Germinal center (tissue), 1 donor: ENCODE measurements around the gene PLEKHA6.

Experiments
- DNase-seq: peaks from one replicate; pipeline ENCODE4 v3.0.0; 2012; ENCODE audit warnings: mixed read lengths, low spot score

Gene PLEKHA6

GRCh38 chr1:204283711-204284651 is 75.7 kb downstream of the PLEKHA6 start:
- no peak for DNase-seq

DNA sequence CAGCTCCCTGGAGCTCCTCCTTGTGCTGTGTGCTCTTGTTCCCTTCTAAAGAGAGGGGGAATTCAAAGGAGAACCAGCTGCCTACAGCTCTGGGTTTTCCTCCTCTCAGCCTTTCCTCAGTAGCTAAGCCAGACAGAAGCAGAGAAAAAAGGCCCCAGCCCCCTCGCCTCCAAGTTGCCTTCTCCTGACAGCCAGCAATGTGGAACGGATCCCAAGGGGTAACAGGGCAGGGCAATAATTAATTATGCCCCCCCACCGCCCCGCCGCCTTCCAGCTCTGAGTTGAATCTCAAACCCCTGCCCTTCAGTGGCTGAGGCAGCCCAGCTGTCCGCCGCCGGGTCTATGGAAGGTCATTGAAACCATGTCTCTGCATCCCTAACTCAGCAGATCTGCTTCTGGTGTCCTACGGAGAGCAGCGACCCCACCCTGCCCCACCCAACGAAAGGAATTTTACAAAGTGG is 76.9 kb downstream of the PLEKHA6 start:
- DNase-seq, result no peak

- no peak for DNase-seq
Measured at GRCh38 chr1:204280099-204280961, 79.4 kb downstream of the PLEKHA6 start.

- no peak for DNase-seq
Measured at GRCh38 chr1:204278958-204279357, 80.8 kb downstream of the PLEKHA6 start.

DNA sequence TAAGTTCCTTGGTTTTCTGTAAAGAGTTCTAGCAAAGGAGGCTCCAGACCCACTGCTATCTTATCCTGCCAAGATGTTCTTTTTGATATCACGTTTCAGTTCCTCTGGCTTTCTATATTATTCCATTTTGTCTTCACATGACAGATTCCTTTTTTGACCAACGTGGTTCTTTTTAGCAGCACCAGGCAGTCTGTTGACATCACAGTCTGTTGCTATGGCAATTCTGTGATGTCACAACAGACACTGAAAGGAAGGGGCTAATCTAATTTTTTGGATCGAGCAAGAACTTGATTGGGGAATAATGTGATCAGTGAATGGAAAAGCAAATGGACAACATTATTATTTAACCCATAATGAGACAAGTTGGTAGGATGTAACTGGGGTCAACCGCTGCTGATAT is 81.5 kb downstream of the PLEKHA6 start:
- DNase-seq, result no peak

- no peak for DNase-seq
Measured at GRCh38 chr1:204277563-204278219, 82.0 kb downstream of the PLEKHA6 start.

DNA sequence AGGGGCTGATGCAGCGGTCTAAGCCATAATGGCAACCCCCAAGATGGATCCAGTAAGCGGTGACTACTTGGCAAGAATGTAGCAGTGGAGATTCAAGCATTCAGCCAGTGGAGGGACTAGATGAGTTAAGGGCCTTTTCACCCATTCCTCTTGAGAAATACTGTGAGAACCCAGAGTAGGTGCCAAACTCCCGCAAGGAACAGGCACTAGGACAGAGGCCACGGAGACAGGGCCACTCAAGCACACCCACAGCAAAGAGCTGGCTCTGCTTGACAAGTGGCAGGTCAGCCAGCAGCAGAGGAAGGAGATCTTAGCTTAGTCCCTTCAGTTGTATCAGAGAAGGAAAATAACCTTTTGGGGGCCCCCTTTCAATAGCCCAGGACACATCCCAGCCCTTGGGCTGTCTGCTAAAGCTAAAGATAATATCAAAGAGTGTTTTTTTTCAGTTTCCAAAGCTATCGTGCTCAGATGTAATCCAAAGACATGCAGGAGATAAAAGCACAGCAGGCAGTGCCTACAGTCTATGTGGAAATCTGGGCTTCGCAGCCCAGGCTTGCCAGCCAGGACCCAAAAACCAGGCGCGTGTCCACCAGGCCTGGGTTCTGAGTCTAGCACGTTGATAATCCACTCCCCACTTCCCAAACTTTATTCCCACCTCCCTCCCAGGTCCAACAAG is 83.9 kb downstream of the PLEKHA6 start:
- DNase-seq, result no peak

DNA sequence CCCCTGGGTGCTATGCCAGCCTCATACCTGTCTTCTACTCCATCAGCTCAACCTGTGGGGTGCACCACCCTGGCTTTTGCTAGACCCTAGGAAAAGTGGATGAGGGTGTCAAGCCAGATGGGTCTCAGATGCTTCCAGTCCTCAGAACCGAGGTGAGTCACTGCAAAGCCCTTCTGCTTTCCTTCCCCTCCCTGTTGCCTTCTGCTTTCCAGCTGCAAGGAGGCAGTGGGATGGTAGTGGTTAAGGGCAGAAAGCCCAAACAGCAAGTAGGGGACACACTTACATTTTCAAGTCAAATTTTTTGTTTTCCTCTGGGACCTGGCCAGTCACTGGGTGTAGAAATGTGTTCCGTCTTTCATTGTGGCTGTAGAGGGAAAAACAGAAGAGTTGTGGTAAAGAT is 85.3 kb downstream of the PLEKHA6 start:
- DNase-seq, result no peak

GRCh38 chr1:204272505-204272904 is 87.2 kb downstream of the PLEKHA6 start:
- no peak for DNase-seq

DNA sequence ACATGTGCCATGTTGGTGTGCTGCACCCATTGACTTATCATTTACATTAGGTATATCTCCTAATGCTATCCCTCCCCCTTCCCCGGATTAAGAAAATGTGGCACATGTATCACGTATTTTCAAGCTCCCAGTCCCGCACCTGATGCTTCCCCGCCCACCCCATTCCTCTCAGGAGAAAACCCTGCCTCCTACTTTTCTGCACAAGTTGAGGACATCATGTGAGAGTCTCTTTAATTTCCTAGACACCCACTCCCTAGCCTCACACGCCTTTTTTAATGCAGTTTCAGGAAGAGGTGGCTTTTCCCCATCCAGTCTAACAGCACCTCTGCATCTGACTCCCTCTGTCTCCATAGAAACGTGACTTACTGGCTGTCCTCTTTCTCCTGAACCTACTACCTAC is 87.8 kb downstream of the PLEKHA6 start:
- DNase-seq, result no peak

DNA sequence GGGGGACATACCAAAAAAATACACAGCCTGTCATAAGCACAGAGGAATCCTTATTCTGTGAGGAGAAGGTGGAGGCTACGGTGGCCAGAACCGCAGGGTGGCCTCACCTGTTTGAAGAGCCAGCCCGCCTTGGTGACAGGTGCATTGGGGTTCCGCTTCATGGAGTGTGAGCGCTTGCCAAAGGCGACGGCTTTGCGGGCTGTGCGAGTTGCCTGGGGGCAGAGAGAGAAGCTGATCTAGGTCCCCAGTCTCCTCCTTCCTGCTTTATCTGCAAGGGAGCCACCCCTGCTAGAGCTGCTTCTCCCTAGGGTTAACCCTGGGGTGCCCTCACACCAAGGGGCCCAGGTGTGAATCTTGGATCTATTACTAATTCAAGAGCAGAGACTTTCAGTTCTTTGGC is 91.6 kb downstream of the PLEKHA6 start:
- no peak for DNase-seq

GRCh38 chr1:204267191-204267601 is 92.5 kb downstream of the PLEKHA6 start:
- no peak for DNase-seq

DNA sequence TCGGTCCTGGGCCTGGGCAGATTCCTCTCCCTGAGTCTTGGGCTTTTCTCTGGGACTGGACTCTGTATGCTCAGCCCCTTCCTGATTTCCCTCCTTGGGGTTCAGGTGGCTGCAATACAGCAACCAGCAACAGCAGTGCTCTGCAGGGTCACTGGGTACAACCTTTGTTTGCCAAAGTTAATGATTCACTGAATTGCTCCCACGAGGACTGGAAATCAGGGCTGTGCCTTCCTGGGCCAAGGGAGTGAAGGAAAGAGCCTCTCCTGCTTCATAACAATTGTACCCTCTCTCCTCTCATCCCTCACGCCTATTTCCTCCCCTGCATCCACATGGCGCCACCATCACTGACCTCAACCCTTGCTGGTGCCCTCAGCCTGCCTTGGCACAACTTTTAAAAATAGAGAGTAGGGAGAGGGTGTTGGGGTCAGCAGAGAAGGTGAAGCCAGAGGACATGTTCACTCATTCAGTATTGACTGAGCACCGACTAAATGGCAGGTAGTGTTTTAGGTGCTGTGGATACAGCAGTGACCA is 93.2 kb downstream of the PLEKHA6 start:
- no peak for DNase-seq

GRCh38 chr1:204265665-204266064 is 94.1 kb downstream of the PLEKHA6 start:
- DNase-seq, result no peak

- DNase-seq, result no peak
Measured at GRCh38 chr1:204264805-204265204, 94.9 kb downstream of the PLEKHA6 start.

DNA sequence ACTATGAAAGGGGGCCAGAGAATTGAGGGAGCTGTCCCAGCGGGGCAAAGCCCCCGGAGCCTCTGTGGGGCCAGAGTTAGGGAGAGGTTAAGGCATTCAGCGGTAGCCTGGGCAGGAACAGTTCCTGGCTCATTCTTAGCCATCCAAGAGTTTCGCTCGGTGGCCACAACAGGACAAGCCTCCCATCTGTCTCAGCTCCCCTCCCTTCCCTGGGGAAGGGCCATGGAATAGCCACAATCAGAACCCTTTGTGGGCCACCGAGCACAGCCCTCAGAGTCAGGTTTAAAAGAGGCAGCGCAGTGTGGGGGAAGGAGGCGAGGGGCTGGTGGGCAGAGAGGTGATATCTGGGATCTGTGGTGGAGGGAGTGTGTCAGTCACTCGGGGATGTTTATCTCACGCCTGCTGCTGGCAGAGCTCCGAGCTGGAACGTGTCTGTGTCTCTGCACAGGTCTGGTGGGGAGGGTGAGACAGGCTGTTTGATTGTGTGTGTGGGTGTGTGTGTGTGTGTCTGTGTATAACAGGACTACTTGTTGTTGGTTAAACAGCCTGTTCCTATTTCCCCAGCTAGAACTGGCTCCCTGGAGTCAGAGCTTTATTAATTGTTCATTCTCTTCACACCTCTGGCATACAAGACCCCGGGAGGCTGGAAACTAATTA is 96.3 kb downstream of the PLEKHA6 start:
- DNase-seq, result no peak

DNA sequence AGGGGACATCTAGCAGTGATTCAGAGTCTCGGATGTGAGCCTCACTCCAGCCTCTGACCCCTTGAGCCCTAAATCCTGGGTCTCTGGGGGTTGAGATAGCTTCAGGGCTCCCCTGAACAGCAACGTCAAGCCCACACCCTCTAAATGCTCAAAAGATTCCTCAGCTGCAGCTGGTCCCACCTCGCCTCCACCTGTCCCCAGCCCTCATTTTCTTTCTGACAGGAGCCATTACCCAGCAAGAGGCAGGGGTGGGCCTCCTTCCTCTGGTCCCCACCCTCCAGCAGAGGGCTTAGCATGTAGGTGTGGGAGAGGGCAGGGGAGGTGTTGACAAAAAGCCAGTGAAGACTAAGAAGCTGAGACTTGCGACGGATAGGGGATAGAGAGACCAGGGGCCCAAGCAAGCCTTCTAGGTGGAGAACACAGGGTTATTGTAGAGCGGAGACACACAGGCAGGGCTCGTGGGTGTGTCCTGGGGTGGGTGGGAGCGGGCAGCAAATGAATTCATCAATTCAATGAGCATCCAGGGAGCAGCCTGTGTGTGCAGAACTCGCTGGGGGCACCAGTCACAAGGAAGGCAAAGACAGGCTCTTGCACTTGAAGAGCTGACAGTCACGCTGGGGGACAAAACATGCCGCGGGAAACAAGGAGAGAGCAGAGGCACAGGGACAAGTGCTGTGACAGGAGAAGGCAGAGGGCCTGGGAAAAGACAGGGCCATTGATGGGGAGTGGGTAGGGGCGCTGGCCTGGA is 97.0 kb downstream of the PLEKHA6 start:
- no peak for DNase-seq

- DNase-seq, result no peak
Measured at GRCh38 chr1:204261746-204262505, 97.8 kb downstream of the PLEKHA6 start.

GRCh38 chr1:204261266-204261665 is 98.5 kb downstream of the PLEKHA6 start:
- DNase-seq, result no peak
